CD14-positive monocyte (primary cell): ENCODE measurements around the gene COL25A1. TPM values are rescaled to one million over a fixed set of nuclear protein-coding genes. Genes with fewer than 3 reads are reported as not detected.

Experiments used
- DNase-seq, 3 donors: peaks; one replicate each; pipeline ENCODE4 v3.0.0-alpha.2; 2011 to 2022
- H2AFZ ChIP-seq: 2 replicates; pipeline ENCODE4 v1.6.0; 2012; ENCODE audit warnings: mild to moderate bottlenecking, low read depth, low read length, inconsistent platforms; ENCODE audit not compliant: insufficient read depth, poor library complexity, severe bottlenecking
- H3K27ac ChIP-seq, 2 donors: 1 replicate in 1 of 2; 2 replicates in 1 of 2; pipeline ENCODE4 v1.5.1; 2012 to 2013; ENCODE audit warnings: low read length in 2 of 2, control low read depth in 1 of 2, inconsistent platforms in 1 of 2, low read depth in 1 of 2, mild to moderate bottlenecking in 1 of 2
- H3K27me3 ChIP-seq, 2 donors: one replicate each; pipeline versions ENCODE4 v1.6.0 to v1.6.1; 2011 to 2013; ENCODE audit warnings: low read length in 2 of 2; ENCODE audit not compliant: control insufficient read depth in 2 of 2, insufficient read depth in 2 of 2
- H3K36me3 ChIP-seq, 2 donors: replicated peaks in 1 of 2; 1 replicate in 1 of 2; 2 replicates in 1 of 2; pipeline versions ENCODE4 v1.5.1 to v1.6.1; 2012 to 2013; ENCODE audit warnings: low read length in 2 of 2, control low read depth in 1 of 2, inconsistent platforms in 1 of 2, mild to moderate bottlenecking in 1 of 2; ENCODE audit not compliant: insufficient read depth in 2 of 2, control insufficient read depth in 1 of 2
- H3K4me1 ChIP-seq, 2 donors: 1 replicate in 1 of 2; 2 replicates in 1 of 2; pipeline versions ENCODE4 v1.5.1 to v1.6.1; 2012 to 2013; ENCODE audit warnings: low read length in 2 of 2, control low read depth in 1 of 2, inconsistent platforms in 1 of 2, mild to moderate bottlenecking in 1 of 2, moderate library complexity in 1 of 2; ENCODE audit not compliant: insufficient read depth in 2 of 2, control insufficient read depth in 1 of 2
- H3K4me2 ChIP-seq: replicated peaks from 2 replicates; pipeline ENCODE3; 2012; ENCODE audit warnings: low read length, moderate library complexity, mild to moderate bottlenecking; ENCODE audit not compliant: poor library complexity, severe bottlenecking; ENCODE audit errors: extremely low read depth
- H3K4me3 ChIP-seq, 3 experiments: fragments of 200-600 bp in 1 of 3; sonication (generic) in 1 of 3; replicated peaks in 1 of 3; 1 replicate in 2 of 3; 2 replicates in 1 of 3; pipeline ENCODE4 v1.5.1; 2011 to 2013; ENCODE audit warnings: low read length in 3 of 3, mild to moderate bottlenecking in 3 of 3, control low read depth in 2 of 3, low read depth in 2 of 3, inconsistent platforms in 1 of 3, moderate library complexity in 1 of 3
- H3K79me2 ChIP-seq: 2 replicates; pipeline ENCODE4 v1.6.0; 2012; ENCODE audit warnings: mild to moderate bottlenecking, control low read depth, inconsistent platforms, low read length, moderate library complexity; ENCODE audit not compliant: insufficient read depth
- H3K9ac ChIP-seq: 2 replicates; pipeline ENCODE4 v1.6.0; 2017; ENCODE audit warnings: low read length, mild to moderate bottlenecking; ENCODE audit not compliant: insufficient read depth, poor library complexity, severe bottlenecking
- H3K9me3 ChIP-seq, 2 donors: replicated peaks in 1 of 2; 1 replicate in 1 of 2; 2 replicates in 1 of 2; pipeline versions ENCODE4 v1.5.1 to v1.6.1; 2012 to 2013; ENCODE audit warnings: low read length in 2 of 2, control low read depth in 1 of 2; ENCODE audit not compliant: control insufficient read depth in 1 of 2, insufficient read depth in 1 of 2
- H4K20me1 ChIP-seq: 2 replicates; pipeline ENCODE4 v1.6.0; 2012; ENCODE audit warnings: mild to moderate bottlenecking, low read length, control low read depth, moderate library complexity; ENCODE audit not compliant: insufficient read depth
- H3K27ac Mint-ChIP-seq, 7 donors: one replicate each; pipeline ENCODE4 v1.8.0; 2020; ENCODE audit warnings: mild to moderate bottlenecking in 7 of 7, mixed read lengths in 7 of 7, moderate library complexity in 6 of 7, inconsistent platforms in 2 of 7
- H3K27me3 Mint-ChIP-seq, 3 donors: one replicate each; pipeline ENCODE4 v1.8.0; 2021 to 2022; ENCODE audit warnings: low read depth in 3 of 3, mild to moderate bottlenecking in 3 of 3, mixed read lengths in 3 of 3, moderate library complexity in 3 of 3, inconsistent platforms in 1 of 3
- H3K36me3 Mint-ChIP-seq, 2 donors: one replicate each; pipeline ENCODE4 v1.8.0; 2020; ENCODE audit warnings: mixed read lengths in 2 of 2, inconsistent platforms in 1 of 2, mild to moderate bottlenecking in 1 of 2
- H3K4me1 Mint-ChIP-seq: one replicate; pipeline ENCODE4 v1.8.0; 2020; ENCODE audit warnings: mild to moderate bottlenecking, mixed read lengths
- H3K4me3 Mint-ChIP-seq, 2 donors: one replicate each; pipeline ENCODE4 v1.8.0; 2020; ENCODE audit warnings: mild to moderate bottlenecking in 2 of 2, mixed read lengths in 2 of 2, moderate library complexity in 1 of 2
- H3K9me3 Mint-ChIP-seq, 7 donors: one replicate each; pipeline ENCODE4 v1.8.0; 2020 to 2022; ENCODE audit warnings: mixed read lengths in 7 of 7, mild to moderate bottlenecking in 6 of 7, moderate library complexity in 6 of 7, inconsistent platforms in 2 of 7
- CTCF ChIP-seq: fragments of 200-600 bp; IDR thresholded peaks from one replicate; pipeline ENCODE4 v1.8.0; 2022; ENCODE audit warnings: antibody characterized with exemption, mild to moderate bottlenecking
- whole genome bisulfite sequencing: methylation state at CpG from one replicate; pipeline ENCODE4 v1.1.5; 2013; ENCODE audit warnings: missing lambda C conversion rate; ENCODE audit not compliant: insufficient coverage; 5-methylcytosine and 5-hydroxymethylcytosine counted together
- intact Hi-C, 2 donors: fragments of 100-400 bp; cut with micrococcal nuclease; formaldehyde crosslinking; loops; one replicate each; pipeline versions ENCODE4 v1.15.0 to v1.15.1; 2023
- polyA plus RNA-seq, 3 donors: library from polyadenylated mRNA; depleted of rRNA in 1 of 3; unstranded in 2 of 3; stranded (reverse) in 1 of 3; fragments of 300-500 nt in 2 of 3; fragments of >200 nt in 1 of 3; fragmentation: Illumina TruSeq in 2 of 3; gene quantifications; 1 replicate in 2 of 3; 2 replicates in 1 of 3; pipeline ENCODE4 v1.2.3, GENCODE V29; 2012 to 2021

COL25A1 gene
- polyA plus RNA-seq, 3 donors: not detected

GRCh38 chr4:109043286-109043685 is 259.2 kb downstream of the COL25A1 start:
- peaks cover 0 to 2% (median 0%) of the 10 kb centered on the region in 7 donors for H3K9me3 Mint-ChIP-seq
- no peak overlapping the region for H3K9ac ChIP-seq
- no peak overlapping the region for H3K27ac ChIP-seq
- peaks cover 26% of the 10 kb centered on the region for H3K4me1 Mint-ChIP-seq
- H3K27me3 Mint-ChIP-seq: peaks cover 0 to 5% (median 0%) of the 10 kb centered on the region in 3 donors
- H3K4me3 Mint-ChIP-seq: no peak overlapping the region
- peaks cover 19 to 20% of the 10 kb centered on the region in 2 donors for H3K4me1 ChIP-seq
- H4K20me1 ChIP-seq: no peaks in the 10 kb centered on the region
- no peak overlapping the region for H3K4me3 ChIP-seq
- H3K36me3 ChIP-seq: no peaks in the 10 kb centered on the region
- H3K9me3 ChIP-seq: no peaks in the 10 kb centered on the region
- H3K36me3 Mint-ChIP-seq: no peaks in the 10 kb centered on the region
- no peaks in the 10 kb centered on the region for H3K27me3 ChIP-seq
- H3K79me2 ChIP-seq: no peaks in the 10 kb centered on the region
- H2AFZ ChIP-seq: no peak overlapping the region
- no peak overlapping the region for H3K4me2 ChIP-seq
- TF ChIP-seq CTCF: no peak
- H3K27ac Mint-ChIP-seq: no peak overlapping the region
- 100% methylated on average over 1 of the region's 3 CpGs for WGBS
- no peak for DNase-seq
- intact Hi-C loops: no loop called here

- H3K27ac ChIP-seq: no peak overlapping the region
- no peak overlapping the region for H2AFZ ChIP-seq
- Mint-ChIP-seq H3K27ac (peak overlapping the region in 2 of 7 donors; percentile 27 to 60), H3K4me3 (no peak overlapping the region), H3K9me3 (peaks cover 0 to 2% (median 0%) of the 10 kb centered on the region in 7 donors), H3K4me1 (peaks cover 23% of the 10 kb centered on the region), H3K36me3 (no peaks in the 10 kb centered on the region), H3K27me3 (peaks cover 0 to 2% (median 0%) of the 10 kb centered on the region in 3 donors)
- H4K20me1 ChIP-seq: no peaks in the 10 kb centered on the region
- H3K9me3 ChIP-seq: no peaks in the 10 kb centered on the region
- peaks cover 14 to 16% of the 10 kb centered on the region in 2 donors for H3K4me1 ChIP-seq
- DNase-seq: no peak
- no peaks in the 10 kb centered on the region for H3K27me3 ChIP-seq
- TF ChIP-seq CTCF: no peak
- H3K9ac ChIP-seq: no peak overlapping the region
- intact Hi-C loops: no loop called here
- H3K4me2 ChIP-seq: no peak overlapping the region
- H3K79me2 ChIP-seq: no peaks in the 10 kb centered on the region
- H3K36me3 ChIP-seq: no peaks in the 10 kb centered on the region
- WGBS: no CpG with 5 or more reads among the region's 3 CpGs
- no peak overlapping the region for H3K4me3 ChIP-seq
These were observed 260.7 kb downstream of the COL25A1 start for GRCh38 chr4:109041463-109042360.
